Measurements from ENCODE around the gene DNAH17. TPM values are rescaled to one million over a fixed set of nuclear protein-coding genes. Genes with fewer than 3 reads are reported as not detected.

Gene DNAH17
- total and polyA plus RNA-seq, 8 donors, result 0.64 to 7.2 (median 3.6) TPM

GRCh38 chr17:78425429-78425828, 151.8 kb downstream of the DNAH17 start:
- Histone ChIP-seq H3K36me3 (peaks cover 0 to 100% of the 10 kb centered on the region in 2 donors), H3K27ac (peak overlapping the region in 1 of 2 donors; percentile 33), H3K27me3 (no peaks in the 10 kb centered on the region), H3K4me3 (no peak overlapping the region), H3K9me3 (no peaks in the 10 kb centered on the region), H3K4me1 (peaks cover 3 to 72% of the 10 kb centered on the region in 2 donors)
- ATAC-seq (peak; percentile 46), DNase-seq (peak in 1 of 4 donors; percentile 70)
- no peak for TF ChIP-seq CTCF (IDR thresholded peaks at IDR 0.05)
- intact Hi-C loops (cut with DNase I), result loop anchor here in 1 of 2 donors (10.0 kb wide), 1 partner anchor 171 kb away; no protein-coding TSS in a partner anchor

DNA sequence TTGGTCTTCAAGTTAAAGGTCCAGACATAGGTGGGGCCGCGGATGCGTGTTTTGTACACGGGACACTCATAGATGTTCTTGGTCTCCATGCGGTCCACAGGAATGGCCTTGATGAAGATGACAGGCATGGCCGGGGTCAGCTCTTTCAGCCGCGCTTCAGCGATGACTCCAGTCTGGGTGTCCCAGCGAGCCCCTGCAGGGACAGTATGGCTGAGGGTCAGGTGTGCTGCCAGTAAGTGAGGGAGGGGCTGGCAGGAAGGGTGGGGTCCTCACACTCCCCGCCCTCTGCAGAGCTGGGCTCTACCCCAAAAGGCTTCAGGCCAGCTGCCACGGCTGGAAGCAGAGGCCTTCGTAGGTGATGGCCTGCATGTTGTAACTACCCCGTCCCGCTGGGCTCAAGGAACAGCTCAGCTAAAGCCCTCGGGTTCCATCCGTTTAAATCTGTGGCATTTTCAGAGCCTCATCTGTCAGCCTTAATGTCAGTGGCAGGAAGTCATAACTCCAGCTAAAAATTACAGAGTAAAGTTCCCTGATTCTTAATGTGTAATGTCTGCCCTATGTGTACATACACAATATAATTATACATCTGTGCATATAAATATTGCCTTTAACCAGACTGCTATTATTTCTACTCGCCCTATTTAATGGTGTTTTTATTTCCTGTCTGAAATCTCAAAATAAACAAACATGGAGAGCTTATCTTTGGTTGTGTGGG, 153.1 kb downstream of the DNAH17 start:
- ATAC-seq, result no peak
- Histone ChIP-seq H3K27ac (no peak overlapping the region), H3K4me1 (peaks cover 3 to 83% of the 10 kb centered on the region in 2 donors), H3K4me3 (no peak overlapping the region), H3K9me3 (no peaks in the 10 kb centered on the region), H3K36me3 (peaks cover 0 to 100% of the 10 kb centered on the region in 2 donors), H3K27me3 (no peaks in the 10 kb centered on the region)
- DNase-seq, result no peak
- intact Hi-C loops (cut with DNase I), result loop anchor here in 1 of 2 donors (5.0 to 10.0 kb wide), 2 partner anchors 62 to 169 kb away; partner anchors contain the start of gene SOCS3
- TF ChIP-seq CTCF (IDR thresholded peaks at IDR 0.05), result no peak

- TF ChIP-seq CTCF (IDR thresholded peaks at IDR 0.05), result no peak
- no peaks in the 10 kb centered on the region for H3K9me3 ChIP-seq
- no peak for ATAC-seq
- H3K27ac ChIP-seq, result no peak overlapping the region
- H3K4me1 ChIP-seq, result peaks cover 7 to 85% of the 10 kb centered on the region in 2 donors
- no peak for DNase-seq
- no peaks in the 10 kb centered on the region for H3K27me3 ChIP-seq
- H3K4me3 ChIP-seq, result no peak overlapping the region
- intact Hi-C loops (cut with DNase I), result loop anchor here in 1 of 2 donors (5.0 to 10.0 kb wide), 2 partner anchors 61 to 168 kb away; partner anchors contain the start of gene SOCS3
- peaks cover 0 to 94% of the 10 kb centered on the region in 2 donors for H3K36me3 ChIP-seq
These were observed 154.2 kb downstream of the DNAH17 start for GRCh38 chr17:78422872-78423588.

DNA sequence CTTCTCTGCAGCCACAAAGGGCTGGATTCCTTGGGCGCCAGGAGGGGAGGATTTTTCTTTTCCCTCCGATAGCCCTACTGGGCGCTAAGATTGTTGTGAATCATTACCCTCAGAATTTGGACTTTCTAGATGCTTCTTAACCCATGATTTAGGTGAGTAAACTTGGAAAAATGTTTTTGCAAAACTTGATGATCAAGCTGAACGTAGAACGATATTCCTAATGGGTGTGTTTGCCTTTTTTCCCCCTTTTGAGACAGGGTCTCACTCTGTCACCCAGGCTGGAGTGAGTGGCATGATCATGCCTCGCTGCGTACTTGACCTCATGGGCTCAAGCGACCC, 155.0 kb downstream of the DNAH17 start:
- no peak for ATAC-seq
- DNase-seq, result no peak
- peaks cover 11 to 91% of the 10 kb centered on the region in 2 donors for H3K4me1 ChIP-seq
- H3K4me3 ChIP-seq, result no peak overlapping the region
- intact Hi-C loops (cut with DNase I), result loop anchor here in 1 of 2 donors (5.0 to 10.0 kb wide), 2 partner anchors 60 to 167 kb away; partner anchors contain the start of gene SOCS3
- H3K27me3 ChIP-seq, result no peaks in the 10 kb centered on the region
- TF ChIP-seq CTCF (IDR thresholded peaks at IDR 0.05), result peak; percentile 10 to 29
- peaks cover 0 to 86% of the 10 kb centered on the region in 2 donors for H3K36me3 ChIP-seq
- no peaks in the 10 kb centered on the region for H3K9me3 ChIP-seq
- H3K27ac ChIP-seq, result no peak overlapping the region
